GM19455 (cell line): Measurements from ENCODE around the gene KRT38.

Experiments
- ATAC-seq: cut with Tn5 transposase; IDR thresholded peaks from one replicate; pipeline ENCODE4 v1.9.1; 2021; ENCODE audit not compliant: unreplicated experiment

The KRT38 gene

DNA sequence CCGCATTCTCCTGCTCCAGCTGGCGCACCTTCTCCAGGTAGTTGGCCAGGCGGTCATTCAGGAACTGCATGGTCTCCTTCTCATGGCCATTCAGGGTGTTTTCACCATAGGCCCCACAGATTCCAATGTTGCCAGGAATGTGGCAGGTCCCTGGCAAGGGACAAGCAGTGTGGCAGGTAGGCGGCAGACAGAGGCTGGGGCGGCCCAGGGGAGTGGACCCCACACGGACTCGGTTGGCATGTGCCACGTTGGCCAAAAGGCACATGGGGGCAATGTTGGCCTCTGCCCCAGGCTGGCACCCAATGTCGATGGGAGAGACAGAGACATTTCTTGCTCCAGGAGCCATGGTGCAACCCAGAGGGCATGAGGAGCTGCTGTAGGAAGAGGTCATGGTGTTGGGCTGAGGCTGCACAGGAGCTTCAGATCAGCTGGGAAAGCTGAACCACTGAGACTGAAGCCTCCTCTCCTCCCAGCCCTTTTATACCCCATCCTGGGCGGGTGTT lies at the start of gene KRT38:
TSS of gene KRT38 (minus strand) at position 453 of the 503 bp plus-strand sequence. CDS start at position 391, 62 bp downstream.
- ATAC-seq = no peak

GRCh38 chr17:41489531-41489930 lies 48.7 kb upstream of the KRT38 start, which contains the start of gene KRT36:
KRT36 (minus strand) TSS chr17:41489910; CDS start chr17:41489864, 46 bp downstream.
- ATAC-seq = no peak

- no peak for ATAC-seq
Measured at GRCh38 chr17:41486809-41487530, 46.2 kb upstream of the KRT38 start.

DNA sequence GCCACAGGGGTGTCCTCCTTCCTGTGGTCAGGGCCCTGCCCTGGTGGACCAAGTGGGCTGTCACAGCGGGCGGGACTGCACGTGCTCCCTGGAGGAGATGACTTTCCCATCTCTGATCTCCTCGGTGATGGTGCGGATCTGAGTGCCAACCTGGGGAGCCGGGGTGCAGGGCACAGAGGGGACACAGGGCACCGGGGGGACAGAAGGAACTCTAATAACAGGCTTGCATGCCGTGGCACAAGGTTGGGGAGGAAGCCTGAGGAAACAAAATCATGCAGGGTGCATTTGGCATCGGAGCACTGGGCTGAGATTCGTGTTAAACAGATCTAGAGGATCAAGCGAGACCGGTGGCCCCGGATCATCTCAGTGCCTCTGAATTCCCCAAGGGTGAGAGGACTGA lies 45.5 kb upstream of the KRT38 start:
- no peak for ATAC-seq

DNA sequence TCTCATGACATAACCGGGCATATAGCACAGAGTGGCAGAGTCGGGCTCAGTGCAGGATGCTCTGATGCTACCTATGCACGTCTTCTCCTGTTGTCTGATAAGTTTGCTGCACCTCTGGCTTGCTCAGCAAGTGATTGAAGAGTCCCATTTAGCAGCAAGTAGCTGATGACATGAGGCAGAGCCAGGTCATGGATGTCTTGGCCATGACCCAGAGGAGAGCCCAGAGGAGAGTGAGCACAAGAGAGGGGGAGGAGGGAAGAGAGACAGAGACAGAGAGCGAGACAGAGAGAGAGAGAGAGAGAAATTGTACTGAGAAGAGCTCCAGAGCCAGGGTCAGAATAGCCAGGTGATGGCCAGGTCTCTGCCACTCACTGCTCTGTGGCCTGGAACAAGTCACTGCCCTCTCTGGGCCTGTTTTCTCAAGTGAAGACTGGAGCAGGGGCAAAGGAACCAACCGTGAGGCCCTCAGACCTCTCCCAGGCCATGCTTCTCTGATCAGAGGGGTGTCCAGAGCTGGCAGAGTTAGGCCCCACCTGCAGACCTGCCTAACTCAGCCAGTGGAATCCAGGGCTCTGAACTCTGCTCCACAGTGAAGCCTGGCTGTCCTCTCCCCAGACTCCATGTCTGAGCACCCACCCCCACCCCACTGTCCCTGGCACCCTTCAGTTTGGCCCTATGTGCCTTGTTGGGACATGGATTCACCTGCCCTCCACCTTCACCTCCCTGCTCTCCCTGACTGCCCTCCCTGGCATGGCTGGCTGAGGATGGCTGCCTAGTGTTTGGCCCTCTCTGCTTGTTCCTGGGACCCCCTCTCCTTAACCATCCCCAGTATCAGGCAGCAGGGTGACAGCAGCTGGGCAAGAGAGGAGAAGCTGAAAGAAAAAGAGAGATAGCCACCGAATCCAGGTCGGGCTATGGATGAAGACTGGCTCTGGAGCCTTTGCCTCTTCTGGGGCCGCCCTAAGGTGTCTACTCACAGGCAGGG lies 44.4 kb upstream of the KRT38 start:
- no peak for ATAC-seq

DNA sequence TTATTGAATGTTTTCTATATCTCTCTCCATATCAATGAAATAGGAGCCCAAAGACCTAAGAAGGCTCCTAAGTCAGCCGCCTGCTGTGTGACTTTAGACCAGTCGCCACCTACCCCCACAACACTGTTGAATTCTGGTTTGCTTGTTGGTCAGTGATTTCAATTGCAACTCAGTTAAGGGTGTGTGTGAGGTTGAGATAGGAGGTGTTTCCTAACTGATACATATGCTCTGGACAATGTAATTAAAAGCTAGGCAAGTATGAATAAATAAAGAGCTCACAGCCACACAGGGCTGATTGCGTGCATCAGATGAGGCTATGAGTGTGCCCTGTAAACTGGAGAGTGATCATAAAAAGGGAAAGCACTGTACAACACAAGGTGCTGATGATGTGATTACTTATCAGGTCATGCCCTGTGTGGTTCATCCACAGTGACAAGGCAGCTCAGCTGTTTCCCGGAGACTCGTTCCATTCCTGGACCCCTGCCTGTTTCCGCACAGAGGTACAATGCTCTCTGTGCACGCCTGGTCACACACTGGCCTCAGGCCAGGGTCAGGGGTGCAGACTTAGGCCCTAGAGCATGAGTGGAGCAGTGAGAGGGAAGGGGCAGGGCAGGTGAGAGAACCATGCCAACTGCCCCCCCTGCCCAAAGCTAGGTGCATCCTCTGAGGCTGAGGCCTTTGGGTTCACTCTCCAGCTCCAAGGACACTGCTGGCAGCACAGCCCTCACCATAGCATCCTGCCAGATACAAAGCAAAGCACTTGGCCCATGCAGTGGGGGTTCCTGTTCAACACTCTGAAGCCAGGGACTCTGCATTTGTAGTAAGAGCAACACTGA lies 43.4 kb upstream of the KRT38 start:
- ATAC-seq = no peak

- no peak for ATAC-seq
Measured at GRCh38 chr17:41483531-41483930, 42.7 kb upstream of the KRT38 start.

- ATAC-seq = no peak
Measured at GRCh38 chr17:41481036-41481435, 40.3 kb upstream of the KRT38 start, which contains the start of gene KRT35. KRT35 (minus strand) TSS chr17:41481151; CDS start chr17:41481097, 54 bp downstream.

DNA sequence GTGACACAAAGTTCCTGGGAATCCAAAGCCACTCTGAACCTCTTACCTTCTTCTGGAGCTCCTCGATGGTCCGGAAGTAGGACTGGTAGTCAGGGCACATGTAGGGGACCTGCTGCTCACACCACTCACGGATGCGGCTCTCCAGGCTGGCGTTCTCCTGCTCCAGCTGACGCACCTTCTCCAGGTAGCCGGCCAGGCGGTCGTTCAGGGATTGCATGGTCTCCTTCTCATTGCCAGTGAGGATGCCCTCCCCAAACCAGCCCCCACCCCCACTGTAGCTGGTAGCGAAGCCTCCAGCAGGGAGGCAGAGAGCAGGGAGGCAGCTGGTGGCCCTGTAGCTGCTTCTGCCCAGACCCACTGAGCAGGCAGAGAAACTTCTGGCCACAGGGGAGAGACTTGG lies 39.8 kb upstream of the KRT38 start:
- no peak for ATAC-seq

- no peak for ATAC-seq
Measured at GRCh38 chr17:41480136-41480535, 39.4 kb upstream of the KRT38 start.

GRCh38 chr17:41478237-41478636 lies 37.5 kb upstream of the KRT38 start:
- no peak for ATAC-seq

DNA sequence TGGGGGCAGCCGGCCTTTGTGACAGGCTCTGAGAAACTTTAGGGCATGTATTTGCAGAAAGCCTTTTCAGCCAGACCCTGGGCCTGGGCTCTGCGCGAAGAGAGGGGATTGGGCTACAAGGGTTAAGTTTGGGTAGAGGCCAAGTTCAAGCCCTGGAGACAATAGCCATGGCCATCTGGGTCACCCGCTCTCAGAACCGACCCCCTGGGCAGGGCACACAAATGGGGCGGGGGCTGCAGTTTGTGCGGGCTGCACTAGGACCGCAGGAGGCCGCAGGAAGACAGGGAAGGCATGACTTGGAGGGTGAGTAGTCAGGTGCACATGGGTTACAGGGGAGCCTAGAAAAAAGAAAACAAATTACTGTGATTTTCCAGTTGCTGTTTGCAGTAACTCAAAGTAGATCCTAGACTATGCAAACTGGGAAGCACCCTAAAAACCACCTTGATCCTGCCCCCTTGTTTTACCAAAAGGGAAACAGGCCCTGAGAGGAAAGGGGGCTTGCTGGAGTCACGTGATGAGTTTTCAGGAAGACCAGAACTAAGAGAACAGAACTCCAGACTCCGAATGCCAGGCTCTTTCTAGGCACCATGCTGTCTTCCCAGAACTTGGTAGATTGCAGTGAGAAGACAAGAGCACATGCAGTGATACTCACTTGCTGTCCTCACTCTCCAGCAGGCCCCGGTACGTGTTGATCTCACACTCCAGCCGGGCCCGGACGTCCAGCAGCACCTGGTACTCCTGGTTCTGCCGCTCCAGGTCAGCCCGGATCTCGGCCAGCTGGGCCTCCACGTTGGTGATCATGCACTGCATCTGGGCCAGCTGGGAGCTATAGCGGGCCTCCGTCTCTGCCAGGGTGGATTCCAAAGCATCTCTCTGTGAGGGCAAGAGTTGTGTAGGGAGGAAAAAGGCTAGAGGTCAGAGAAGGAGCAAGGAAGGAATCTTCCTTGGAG lies 36.4 kb upstream of the KRT38 start:
- no peak for ATAC-seq

DNA sequence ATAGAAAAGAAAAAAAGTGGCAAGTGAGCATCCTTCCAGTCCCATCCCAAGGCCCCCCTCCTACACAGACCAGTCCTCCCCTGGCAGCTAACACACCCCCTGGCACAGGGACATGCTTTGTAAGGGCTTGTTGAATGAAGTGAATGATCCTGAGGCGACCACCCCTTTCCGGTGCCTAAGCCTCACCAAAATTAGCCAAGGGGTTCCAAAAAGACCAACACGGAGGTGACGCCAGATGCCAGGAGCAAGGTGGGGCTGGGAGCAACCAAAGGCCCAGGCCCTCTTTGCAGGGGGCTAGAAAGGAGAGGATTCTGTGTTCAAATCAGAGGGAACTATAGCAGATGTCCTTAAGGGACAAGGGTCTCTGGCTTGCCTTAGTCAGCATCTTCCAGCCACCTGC lies 34.6 kb upstream of the KRT38 start:
- no peak for ATAC-seq

- ATAC-seq = no peak
Measured at GRCh38 chr17:41474863-41475262, 34.1 kb upstream of the KRT38 start.

GRCh38 chr17:41468346-41468745 lies 27.6 kb upstream of the KRT38 start:
- no peak for ATAC-seq

- no peak for ATAC-seq
Measured at GRCh38 chr17:41467561-41467960, 26.8 kb upstream of the KRT38 start.

- no peak for ATAC-seq
Measured at GRCh38 chr17:41466988-41467387, 26.2 kb upstream of the KRT38 start, which contains the start of gene KRT32. KRT32 (minus strand) TSS chr17:41467386; CDS start chr17:41467325, 61 bp downstream.

- ATAC-seq = no peak
Measured at GRCh38 chr17:41464682-41465081, 23.9 kb upstream of the KRT38 start.

GRCh38 chr17:41464173-41464572 lies 23.4 kb upstream of the KRT38 start:
- no peak for ATAC-seq
